Nucleus accumbens (tissue), 56 donors: ENCODE results near the gene FOLR3.
"Not testable (repeated sequence)": the region's sequence is repeated elsewhere in the genome, so short reads cannot be mapped to it uniquely, and the experiment has no call there.

Experiments
- DNase-seq, 56 donors: peaks; one replicate each; lab custom pipeline; 2025; lab: John Stamatoyannopoulos, UW

FOLR3 gene

DNA sequence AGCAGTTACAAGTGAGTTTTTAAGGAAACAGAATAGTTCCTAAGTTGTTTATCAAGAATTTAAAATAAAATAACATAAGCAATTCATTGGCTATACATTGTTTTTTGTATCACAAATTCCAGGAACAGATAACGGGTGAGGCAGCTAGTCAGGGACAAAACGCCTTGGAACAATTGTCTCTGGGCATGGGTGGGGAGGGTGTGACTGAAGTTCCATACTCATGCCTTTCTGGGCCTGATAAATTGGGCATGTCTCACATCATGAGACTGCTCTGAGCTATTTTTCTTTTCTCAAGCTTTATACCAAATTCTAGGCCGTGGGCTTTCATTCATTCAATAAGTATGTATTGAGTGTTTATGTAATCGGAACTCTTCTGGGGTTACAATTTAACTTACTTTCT lies 21.6 kb downstream of the FOLR3 start:
- no peak for DNase-seq

- DNase-seq = no peak
Observed at GRCh38 chr11:72160319-72160718, 24.8 kb downstream of the FOLR3 start.

GRCh38 chr11:72162891-72163492 lies 27.5 kb downstream of the FOLR3 start:
- DNase-seq = no peak

GRCh38 chr11:72164187-72164586 lies 28.7 kb downstream of the FOLR3 start:
- DNase-seq = not testable (repeated sequence)

DNA sequence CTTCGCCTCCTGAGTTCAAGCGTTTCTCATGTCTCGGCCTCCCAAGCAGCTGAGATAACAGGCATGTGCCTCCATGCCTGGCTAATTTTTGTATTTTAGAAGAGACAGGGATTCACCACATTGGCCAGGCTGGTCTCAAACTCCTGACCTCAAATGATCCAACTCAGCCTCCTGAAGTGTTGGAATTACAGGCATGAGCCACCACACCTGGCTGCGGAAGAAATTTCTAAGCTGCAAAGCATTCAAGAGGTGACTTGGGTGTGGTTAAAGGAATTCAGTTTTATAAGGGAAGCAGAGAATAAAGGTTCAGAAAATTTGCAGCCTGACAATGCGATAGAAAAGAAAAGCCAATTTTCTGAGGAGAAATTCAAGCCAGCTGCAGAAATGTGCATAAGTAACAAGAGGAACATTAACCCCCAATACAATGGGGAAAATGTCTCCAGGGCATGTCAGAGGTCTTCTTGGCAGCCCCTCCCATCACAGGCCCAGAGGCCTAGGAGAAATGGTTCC lies 33.6 kb downstream of the FOLR3 start:
- DNase-seq = not testable (repeated sequence)

GRCh38 chr11:72169754-72170153 lies 34.2 kb downstream of the FOLR3 start:
- DNase-seq = peak in 30 of 56 donors; percentile 5 to 61 (median 33)

DNA sequence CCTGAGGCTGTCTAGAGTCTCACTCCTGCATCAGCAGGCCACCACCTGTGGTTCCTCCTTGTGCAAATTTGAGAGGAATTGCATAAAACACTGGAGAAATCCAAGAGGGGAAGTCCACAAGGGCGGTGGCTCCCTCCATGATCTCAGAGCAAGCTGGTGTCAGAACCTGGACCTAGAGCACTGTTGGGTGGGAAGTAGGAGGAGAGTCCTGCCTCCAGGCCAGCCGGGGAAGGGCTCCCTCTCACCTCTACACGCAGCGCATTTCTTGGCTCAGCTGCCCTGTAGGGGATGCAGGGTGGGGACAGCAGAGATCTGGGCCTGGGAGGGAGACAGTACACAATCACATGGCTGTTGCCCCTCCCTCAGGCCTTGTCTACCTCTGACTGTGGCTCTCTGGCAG lies 36.5 kb downstream of the FOLR3 start:
- DNase-seq = not testable (repeated sequence)

DNA sequence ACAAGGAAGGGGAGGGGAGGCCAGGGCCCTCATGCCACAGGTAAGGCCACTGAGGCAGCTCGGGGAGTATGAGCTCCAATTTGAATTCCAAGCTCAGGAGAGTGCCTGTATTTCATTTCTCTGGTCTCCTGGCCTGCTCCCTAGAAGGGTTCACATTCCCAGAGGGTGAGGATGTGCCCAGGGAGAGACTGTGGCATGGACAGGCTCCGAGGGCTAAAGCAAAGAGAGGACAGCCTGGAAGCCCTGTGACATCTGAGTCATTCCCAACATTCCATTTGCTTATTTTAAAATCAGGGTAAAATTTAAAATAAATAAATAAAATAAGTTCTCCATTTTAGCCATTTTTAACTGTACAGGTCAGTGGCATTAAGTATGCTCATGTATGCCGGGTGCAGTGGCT lies 37.8 kb downstream of the FOLR3 start:
- no peak for DNase-seq

GRCh38 chr11:72174302-72175070 lies 39.0 kb downstream of the FOLR3 start:
- no peak for DNase-seq

DNA sequence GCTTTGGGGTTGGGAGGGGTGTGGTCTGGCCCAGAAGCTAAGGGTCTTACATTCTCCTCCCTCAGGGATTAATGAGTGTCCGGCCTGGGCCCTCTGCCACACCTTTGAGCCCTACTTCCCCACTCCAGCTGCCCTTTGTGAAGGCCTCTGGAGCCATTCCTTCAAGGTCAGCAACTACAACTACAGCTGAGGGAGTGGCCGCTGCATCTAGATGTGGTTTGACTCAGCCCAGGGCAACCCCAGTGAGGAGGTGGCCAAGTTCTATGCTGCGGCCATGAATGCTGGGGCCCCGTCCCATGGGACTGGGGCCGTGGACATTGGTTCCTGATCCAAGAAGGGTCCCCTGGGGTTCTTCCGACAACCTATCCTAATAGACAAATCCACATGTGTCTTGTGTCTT lies 42.1 kb downstream of the FOLR3 start:
- no peak for DNase-seq

- no peak for DNase-seq
Observed at GRCh38 chr11:72179049-72179803, 43.7 kb downstream of the FOLR3 start.

DNA sequence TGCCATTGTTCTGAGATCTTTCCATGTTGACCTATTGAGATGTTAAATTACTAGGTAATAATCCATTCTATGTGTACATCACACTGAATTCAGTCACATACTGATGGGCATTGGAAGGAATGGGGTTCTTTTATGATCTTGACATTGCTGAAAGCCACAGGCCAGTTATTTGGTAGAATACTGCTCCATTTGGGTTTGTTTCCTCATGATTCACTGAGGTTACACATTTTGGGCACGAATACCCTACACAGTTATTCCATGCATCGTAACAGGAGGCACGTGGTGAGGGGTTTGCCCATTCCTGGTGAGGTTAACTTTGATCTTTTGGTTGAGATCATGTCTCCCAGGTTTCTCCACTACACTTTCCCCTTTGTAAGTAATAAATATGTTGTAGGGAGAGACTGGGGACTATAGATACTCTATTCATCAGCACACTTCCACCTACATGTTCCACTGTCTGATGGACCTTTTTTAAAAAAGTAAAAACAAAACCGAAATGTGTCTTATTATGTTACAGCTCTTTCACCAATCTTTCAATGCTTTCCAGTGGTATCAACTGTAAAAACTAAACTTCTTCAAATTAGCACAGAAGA lies 44.4 kb downstream of the FOLR3 start:
- DNase-seq = no peak

DNA sequence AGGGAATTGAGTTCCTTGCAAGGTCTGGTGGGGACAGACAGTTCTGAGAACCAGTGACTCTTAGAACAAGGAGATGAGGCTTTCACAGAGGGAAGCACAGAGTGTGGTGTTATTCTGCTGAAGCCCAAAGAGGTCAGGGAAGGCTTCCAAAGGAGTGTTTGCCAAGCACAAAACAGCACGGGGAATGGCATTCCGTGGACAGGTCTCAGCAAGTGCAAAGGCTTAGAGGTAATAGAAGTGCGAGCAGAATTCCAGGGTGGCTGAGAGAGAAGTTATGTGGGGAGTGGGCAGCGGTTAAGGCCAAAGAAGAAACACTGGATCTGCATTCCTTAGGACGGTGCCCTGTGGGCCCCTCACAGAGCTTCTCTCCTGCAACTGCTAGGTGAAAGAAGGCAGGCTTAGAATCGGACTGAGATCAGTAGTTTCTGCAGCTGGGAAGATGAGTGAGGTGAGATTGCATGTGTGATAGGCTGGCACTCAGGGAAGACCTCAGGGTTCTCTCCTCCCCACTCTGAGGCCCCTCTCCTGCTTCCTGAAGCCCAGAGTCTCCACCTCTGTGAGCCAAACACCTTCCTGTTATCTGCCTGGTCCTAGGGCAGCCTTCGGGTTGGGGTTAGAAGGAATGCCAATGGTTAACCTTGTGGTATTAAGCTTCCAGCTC lies 45.5 kb downstream of the FOLR3 start:
- DNase-seq = not testable (repeated sequence)

- not testable (repeated sequence) for DNase-seq
Observed at GRCh38 chr11:72181553-72181958, 46.0 kb downstream of the FOLR3 start.

- no peak for DNase-seq
Observed at GRCh38 chr11:72188267-72188666, 52.7 kb downstream of the FOLR3 start.
